ENCODE data around the gene GSTK1.
"Not testable (repeated sequence)": the region's sequence is repeated elsewhere in the genome, so short reads cannot be mapped to it uniquely, and the experiment has no call there.

The GSTK1 gene

DNA sequence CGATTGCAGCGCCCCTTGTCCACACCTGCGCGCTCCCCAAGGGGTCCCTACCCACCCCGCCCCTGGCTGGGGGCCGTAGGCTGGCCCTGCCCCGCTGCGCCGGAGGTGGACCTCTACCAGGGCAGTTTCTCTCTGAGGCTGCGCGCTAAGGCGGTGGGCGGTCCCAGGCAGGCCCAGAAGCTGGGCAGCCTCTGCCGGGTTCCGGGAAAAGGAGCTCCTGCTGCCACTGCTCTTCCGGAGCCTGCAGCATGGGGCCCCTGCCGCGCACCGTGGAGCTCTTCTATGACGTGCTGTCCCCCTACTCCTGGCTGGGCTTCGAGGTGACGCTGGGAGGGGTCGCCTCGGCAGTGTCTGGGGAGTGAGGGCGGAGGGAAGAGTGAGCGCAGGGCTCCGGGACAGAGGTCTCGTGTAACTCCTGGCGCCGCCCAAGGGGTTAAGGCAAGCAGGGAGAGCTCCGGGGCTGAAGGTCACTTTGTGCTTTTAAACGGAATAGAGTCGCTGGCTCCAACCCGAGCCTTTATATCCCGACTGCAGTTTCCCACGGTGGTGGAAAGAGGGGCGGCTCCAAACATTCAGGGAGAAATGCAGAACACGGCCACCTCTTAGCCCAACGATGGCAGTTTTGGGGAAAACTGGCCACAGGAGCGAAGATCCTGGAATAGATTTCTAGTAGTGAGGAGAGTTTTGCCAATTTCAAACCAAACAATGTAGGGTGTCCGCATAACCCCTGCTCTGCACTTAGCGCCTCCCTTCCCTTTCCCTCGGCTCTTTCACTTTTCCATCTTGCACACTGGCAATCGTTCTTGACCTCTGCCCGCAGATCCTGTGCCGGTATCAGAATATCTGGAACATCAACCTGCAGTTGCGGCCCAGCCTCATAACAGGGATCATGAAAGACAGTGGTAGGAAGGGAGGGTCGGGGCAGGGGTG, at the start of gene GSTK1:
TSS of gene GSTK1 (plus strand) at position 176 of the 930 bp plus-strand sequence. CDS start at position 249, 73 bp downstream.
- Mint-ChIP-seq H3K4me1 (ENCODE audit: low read depth) (peaks cover 61% of the 10 kb centered on the region), H3K27me3 (ENCODE audit: low read depth) (no peaks in the 10 kb centered on the region), H3K27ac (peak within 1 kb of the TSS; percentile 89), H3K9me3 (peaks cover 6% of the 10 kb centered on the region), H3K36me3 (ENCODE audit: low read depth) (peaks cover 51% of the 10 kb centered on the region), H3K4me3 (peak within 1 kb of the TSS; percentile 97)
- DNase-seq (ENCODE audit: low spot score): peak; percentile 86

DNA sequence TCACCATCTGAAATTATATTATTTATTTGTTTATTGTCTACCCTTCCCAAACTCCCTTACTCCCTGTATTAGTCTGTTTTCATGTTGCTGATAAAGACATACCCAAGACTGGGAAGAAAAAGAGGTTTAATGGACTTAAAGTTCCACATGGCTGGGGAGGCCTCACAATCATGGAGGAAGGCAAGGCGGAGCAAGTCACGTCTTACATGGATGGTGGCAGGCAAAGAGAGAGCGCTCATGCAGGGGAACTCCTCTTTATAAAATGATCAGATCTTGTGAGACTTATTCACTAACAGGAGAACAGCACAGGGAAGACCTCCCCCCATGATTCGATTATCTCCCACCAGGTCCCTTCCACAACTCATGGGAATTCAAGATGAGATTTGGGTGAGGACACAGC, 49.8 kb upstream of the GSTK1 start:
- not testable (repeated sequence) for H3K4me3 Mint-ChIP-seq; H3K4me1 Mint-ChIP-seq (ENCODE audit: low read depth); H3K27ac Mint-ChIP-seq; DNase-seq (ENCODE audit: low spot score); H3K9me3 Mint-ChIP-seq; H3K36me3 Mint-ChIP-seq (ENCODE audit: low read depth)
- peaks cover 13% of the 10 kb centered on the region for H3K27me3 Mint-ChIP-seq (ENCODE audit: low read depth)

DNA sequence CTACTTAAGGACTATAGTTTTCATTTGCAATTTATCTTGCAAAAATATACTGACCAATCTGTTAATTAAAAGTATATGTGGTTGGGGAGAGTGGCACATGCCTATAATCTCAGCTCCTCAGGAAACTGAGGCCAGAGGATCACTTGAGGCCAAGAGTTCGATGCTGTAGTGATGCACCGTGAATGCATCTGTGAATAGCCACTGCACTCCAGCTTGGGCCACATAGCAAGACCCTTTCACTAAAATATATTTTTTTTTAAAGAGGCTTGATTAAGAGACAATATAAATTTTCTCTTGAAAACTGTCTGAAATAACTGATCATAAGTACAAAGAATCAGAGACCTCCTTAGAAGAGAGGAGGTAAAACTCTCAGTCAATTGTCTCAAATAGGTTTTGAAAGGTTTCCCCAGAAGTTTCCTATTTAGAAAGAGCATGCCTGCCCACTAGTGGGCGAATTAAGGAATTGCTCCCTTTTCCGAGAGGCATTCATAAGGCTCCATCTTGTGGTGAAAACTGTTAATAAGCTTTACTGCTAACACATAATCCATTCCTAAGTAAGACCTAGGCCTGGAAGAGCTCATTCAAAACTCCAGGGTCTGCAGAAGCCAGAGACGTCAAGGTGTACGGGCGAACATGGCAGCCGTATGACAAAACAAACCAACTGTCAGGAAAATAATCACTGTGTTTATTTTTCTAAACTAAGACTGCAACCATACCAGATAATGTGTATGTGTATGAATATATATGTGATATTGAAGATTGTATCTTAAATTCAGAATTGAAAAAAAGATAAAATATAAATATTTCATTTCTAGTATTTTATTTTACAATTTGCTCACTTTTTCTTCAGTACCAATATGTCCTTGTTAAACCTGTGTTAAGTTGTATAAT, 48.2 kb upstream of the GSTK1 start:
- Mint-ChIP-seq H3K36me3 (ENCODE audit: low read depth) (no peaks in the 10 kb centered on the region), H3K4me3 (no peak overlapping the region), H3K27ac (no peak overlapping the region), H3K9me3 (no peaks in the 10 kb centered on the region), H3K27me3 (ENCODE audit: low read depth) (peaks cover 16% of the 10 kb centered on the region), H3K4me1 (ENCODE audit: low read depth) (no peaks in the 10 kb centered on the region)
- DNase-seq (ENCODE audit: low spot score): peak; percentile 59

DNA sequence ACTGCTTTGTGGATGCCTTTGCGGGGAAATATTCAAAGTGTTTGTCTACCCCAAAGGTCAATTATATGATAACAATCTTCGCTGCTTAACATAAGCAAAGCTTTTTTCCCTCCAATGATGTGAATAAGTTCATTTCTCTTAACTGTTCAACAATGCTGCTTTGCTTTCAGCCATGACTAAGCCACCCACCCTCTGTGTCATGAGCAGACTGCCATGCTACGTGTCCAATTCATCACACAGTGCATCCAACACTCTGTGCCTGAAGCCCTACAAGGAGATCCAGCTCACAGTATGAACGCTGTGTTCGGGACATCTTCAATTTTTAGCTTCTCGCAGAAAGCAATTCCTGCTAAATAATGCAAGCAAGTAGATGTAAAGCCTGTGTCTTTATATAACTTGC, 47.1 kb upstream of the GSTK1 start:
- Mint-ChIP-seq H3K27ac (no peak overlapping the region), H3K9me3 (no peaks in the 10 kb centered on the region), H3K27me3 (ENCODE audit: low read depth) (peaks cover 16% of the 10 kb centered on the region), H3K4me1 (ENCODE audit: low read depth) (no peaks in the 10 kb centered on the region), H3K4me3 (no peak overlapping the region), H3K36me3 (ENCODE audit: low read depth) (no peaks in the 10 kb centered on the region)
- no peak for DNase-seq (ENCODE audit: low spot score)

DNA sequence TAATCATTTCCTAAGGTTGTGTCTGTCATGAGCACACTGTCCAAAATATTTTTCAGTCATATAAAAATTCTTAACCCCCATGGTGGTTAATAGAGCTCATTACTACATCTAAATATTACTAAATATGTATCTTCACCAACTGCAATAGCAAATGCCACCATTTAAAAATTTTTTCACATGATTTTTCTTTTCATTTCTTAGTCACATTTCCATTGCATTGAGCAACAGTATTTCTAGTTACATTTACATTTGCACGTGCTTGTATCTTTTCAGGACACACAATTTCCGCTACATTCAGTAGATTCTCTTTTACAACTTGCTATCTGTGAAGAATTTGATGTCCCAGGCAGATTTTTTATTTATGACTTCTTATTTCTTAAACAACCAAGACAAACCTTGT, 46.6 kb upstream of the GSTK1 start:
- Mint-ChIP-seq H3K4me3 (no peak overlapping the region), H3K4me1 (ENCODE audit: low read depth) (no peaks in the 10 kb centered on the region), H3K9me3 (no peaks in the 10 kb centered on the region), H3K36me3 (ENCODE audit: low read depth) (no peaks in the 10 kb centered on the region), H3K27ac (no peak overlapping the region), H3K27me3 (ENCODE audit: low read depth) (peaks cover 21% of the 10 kb centered on the region)
- DNase-seq (ENCODE audit: low spot score): no peak

DNA sequence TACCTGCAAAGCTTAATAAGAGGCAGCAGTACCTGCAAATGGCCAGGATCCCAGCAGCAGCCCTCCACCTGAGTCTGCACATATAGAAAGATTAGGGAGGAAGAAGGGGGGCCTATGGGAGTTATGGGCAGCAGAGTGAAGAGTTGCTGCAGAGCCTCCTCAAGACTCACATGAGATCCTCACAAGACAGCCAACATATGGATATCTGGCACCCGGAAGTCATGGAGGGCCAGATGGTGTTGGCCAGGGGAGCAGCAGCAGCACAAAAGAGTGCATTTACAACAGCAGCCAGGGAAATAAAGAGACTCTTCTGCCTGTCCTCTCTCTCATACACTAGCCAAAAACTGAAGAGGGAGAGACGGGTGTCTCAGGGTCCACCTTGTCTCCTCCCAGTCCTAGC, 45.4 kb upstream of the GSTK1 start:
- DNase-seq (ENCODE audit: low spot score): no peak
- no peaks in the 10 kb centered on the region for H3K9me3 Mint-ChIP-seq
- H3K36me3 Mint-ChIP-seq (ENCODE audit: low read depth): no peaks in the 10 kb centered on the region
- no peak overlapping the region for H3K4me3 Mint-ChIP-seq
- no peak overlapping the region for H3K27ac Mint-ChIP-seq
- no peaks in the 10 kb centered on the region for H3K4me1 Mint-ChIP-seq (ENCODE audit: low read depth)
- H3K27me3 Mint-ChIP-seq (ENCODE audit: low read depth): peaks cover 32% of the 10 kb centered on the region

DNA sequence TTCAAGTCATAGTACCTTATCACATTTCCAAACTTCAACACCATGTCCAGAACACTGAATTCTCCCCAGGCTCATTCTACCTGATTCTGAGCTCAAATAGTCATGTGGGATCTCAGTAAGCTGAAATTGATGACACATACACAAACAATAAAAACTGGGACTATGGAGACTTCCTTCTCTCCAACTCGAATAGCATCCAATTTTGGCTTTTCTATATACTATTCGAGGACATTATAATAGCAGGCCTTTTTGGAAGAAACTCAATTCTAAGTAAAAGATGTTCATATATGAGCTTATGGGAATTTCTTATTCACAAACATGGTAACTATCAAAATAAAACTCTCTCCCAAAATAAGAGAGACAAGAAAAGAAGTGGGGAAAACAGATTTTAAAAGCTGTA, 42.0 kb upstream of the GSTK1 start:
- no peak for DNase-seq (ENCODE audit: low spot score)
- Mint-ChIP-seq H3K36me3 (ENCODE audit: low read depth) (no peaks in the 10 kb centered on the region), H3K27me3 (ENCODE audit: low read depth) (peaks cover 54% of the 10 kb centered on the region), H3K4me1 (ENCODE audit: low read depth) (no peaks in the 10 kb centered on the region), H3K27ac (no peak overlapping the region), H3K4me3 (no peak overlapping the region), H3K9me3 (no peaks in the 10 kb centered on the region)

DNA sequence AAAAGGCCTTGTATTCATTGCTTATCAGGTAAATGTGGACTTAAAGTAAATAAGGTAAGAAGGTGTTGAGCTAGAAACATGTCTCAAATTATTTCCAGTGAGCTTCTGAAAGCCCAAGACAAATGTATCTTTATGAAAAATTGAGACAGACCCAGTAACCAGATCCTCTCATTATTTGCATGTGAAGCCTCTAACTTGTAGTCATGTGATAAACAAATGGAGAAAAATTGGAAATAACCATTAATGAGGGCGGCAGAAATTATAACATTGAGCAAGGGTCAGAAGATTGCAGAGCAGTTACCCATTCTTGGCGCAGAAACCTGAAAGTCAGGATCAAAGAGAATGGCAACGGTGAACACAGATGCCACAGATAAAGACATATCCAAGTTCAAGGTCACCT, 41.5 kb upstream of the GSTK1 start, which contains the start of gene TAS2R40:
TSS of gene TAS2R40 (plus strand) at position 301 of the 400 bp plus-strand sequence. CDS start at position 343, 42 bp downstream.
- H3K36me3 Mint-ChIP-seq (ENCODE audit: low read depth): no peaks in the 10 kb centered on the region
- H3K9me3 Mint-ChIP-seq: no peaks in the 10 kb centered on the region
- no peak for DNase-seq (ENCODE audit: low spot score)
- no peaks in the 10 kb centered on the region for H3K4me1 Mint-ChIP-seq (ENCODE audit: low read depth)
- H3K4me3 Mint-ChIP-seq: no peak within 1 kb of the TSS
- H3K27ac Mint-ChIP-seq: no peak within 1 kb of the TSS
- H3K27me3 Mint-ChIP-seq (ENCODE audit: low read depth): peaks cover 54% of the 10 kb centered on the region

DNA sequence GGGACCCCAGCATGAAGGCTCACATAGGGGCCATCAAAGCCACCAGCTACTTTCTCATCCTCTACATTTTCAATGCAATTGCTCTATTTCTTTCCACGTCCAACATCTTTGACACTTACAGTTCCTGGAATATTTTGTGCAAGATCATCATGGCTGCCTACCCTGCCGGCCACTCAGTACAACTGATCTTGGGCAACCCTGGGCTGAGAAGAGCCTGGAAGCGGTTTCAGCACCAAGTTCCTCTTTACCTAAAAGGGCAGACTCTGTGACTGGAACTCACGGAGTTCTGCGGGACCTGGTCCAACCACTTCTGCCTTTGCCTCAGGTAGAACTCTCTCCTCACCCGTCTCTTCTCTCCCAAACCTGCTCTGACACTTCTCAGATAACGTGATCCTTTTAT, 40.5 kb upstream of the GSTK1 start:
- H3K27ac Mint-ChIP-seq: no peak overlapping the region
- no peaks in the 10 kb centered on the region for H3K36me3 Mint-ChIP-seq (ENCODE audit: low read depth)
- peaks cover 47% of the 10 kb centered on the region for H3K27me3 Mint-ChIP-seq (ENCODE audit: low read depth)
- H3K4me3 Mint-ChIP-seq: no peak overlapping the region
- H3K9me3 Mint-ChIP-seq: no peaks in the 10 kb centered on the region
- DNase-seq (ENCODE audit: low spot score): no peak
- H3K4me1 Mint-ChIP-seq (ENCODE audit: low read depth): no peaks in the 10 kb centered on the region

DNA sequence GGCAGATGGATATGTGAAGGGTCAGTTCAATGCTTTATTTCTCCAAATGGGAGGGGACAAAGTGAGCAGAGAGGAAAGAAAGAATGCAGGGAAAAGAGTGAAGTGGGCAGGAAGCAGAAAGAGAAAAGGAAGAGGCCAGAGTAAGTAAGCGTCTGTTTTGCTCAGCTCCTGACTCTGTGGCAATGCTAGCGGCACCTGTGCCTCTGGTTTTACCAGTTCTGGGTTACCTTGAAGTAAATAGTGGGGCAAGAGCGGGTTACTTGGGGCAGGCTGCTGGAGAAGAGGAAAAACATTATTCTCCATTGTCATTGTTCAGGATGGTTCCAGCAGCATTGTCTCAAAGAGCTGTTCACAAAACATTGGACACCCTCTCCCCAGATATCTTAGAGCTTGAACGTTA, 39.5 kb upstream of the GSTK1 start:
- H3K9me3 Mint-ChIP-seq: no peaks in the 10 kb centered on the region
- H3K27ac Mint-ChIP-seq: no peak overlapping the region
- H3K4me1 Mint-ChIP-seq (ENCODE audit: low read depth): no peaks in the 10 kb centered on the region
- no peaks in the 10 kb centered on the region for H3K36me3 Mint-ChIP-seq (ENCODE audit: low read depth)
- no peak for DNase-seq (ENCODE audit: low spot score)
- H3K27me3 Mint-ChIP-seq (ENCODE audit: low read depth): peaks cover 44% of the 10 kb centered on the region
- H3K4me3 Mint-ChIP-seq: no peak overlapping the region

DNA sequence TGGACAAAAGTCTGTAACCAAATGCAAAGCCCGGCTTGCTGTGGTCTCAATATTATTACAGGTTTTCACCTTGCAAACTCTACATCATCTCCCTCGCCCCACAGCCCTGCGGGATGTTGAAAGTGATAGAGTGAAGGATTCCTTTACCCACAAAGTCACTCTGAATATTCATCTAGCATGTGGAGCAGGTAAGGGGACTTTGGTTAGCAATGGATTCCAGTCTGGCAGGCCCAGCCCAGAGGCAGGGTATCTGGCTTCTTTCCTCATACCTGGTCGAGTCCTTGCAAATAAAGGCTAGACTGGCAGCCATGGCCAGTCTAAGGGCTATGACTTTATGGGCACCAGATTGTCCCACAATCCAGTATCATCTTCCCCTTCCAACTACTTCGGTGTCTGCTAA, 38.2 kb upstream of the GSTK1 start:
- Mint-ChIP-seq H3K27me3 (ENCODE audit: low read depth) (peaks cover 41% of the 10 kb centered on the region), H3K9me3 (no peaks in the 10 kb centered on the region), H3K27ac (no peak overlapping the region), H3K36me3 (ENCODE audit: low read depth) (no peaks in the 10 kb centered on the region), H3K4me1 (ENCODE audit: low read depth) (no peaks in the 10 kb centered on the region), H3K4me3 (no peak overlapping the region)
- DNase-seq (ENCODE audit: low spot score): no peak

DNA sequence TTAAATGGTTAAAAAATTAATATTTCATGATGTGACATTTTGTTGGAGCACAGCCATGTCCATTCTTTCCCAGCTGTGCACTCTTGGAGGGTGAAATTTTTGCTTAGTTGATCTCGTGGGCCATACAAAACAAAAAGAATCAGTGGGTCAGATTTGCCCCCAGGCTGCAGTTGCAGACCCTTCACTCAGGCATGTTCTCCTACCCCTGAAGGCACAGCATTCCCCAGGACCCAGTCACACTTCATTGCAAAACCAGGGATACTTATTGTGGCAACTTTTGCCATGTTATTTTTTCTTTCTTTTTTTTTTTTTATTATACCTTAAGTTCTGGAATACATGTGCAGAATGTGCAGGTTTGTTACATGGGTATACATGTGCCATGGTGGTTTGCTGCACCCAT, 35.4 kb upstream of the GSTK1 start:
- DNase-seq (ENCODE audit: low spot score): no peak
- H3K4me3 Mint-ChIP-seq: no peak overlapping the region
- H3K36me3 Mint-ChIP-seq (ENCODE audit: low read depth): no peaks in the 10 kb centered on the region
- H3K27ac Mint-ChIP-seq: no peak overlapping the region
- peaks cover 29% of the 10 kb centered on the region for H3K27me3 Mint-ChIP-seq (ENCODE audit: low read depth)
- no peaks in the 10 kb centered on the region for H3K4me1 Mint-ChIP-seq (ENCODE audit: low read depth)
- H3K9me3 Mint-ChIP-seq: no peaks in the 10 kb centered on the region

DNA sequence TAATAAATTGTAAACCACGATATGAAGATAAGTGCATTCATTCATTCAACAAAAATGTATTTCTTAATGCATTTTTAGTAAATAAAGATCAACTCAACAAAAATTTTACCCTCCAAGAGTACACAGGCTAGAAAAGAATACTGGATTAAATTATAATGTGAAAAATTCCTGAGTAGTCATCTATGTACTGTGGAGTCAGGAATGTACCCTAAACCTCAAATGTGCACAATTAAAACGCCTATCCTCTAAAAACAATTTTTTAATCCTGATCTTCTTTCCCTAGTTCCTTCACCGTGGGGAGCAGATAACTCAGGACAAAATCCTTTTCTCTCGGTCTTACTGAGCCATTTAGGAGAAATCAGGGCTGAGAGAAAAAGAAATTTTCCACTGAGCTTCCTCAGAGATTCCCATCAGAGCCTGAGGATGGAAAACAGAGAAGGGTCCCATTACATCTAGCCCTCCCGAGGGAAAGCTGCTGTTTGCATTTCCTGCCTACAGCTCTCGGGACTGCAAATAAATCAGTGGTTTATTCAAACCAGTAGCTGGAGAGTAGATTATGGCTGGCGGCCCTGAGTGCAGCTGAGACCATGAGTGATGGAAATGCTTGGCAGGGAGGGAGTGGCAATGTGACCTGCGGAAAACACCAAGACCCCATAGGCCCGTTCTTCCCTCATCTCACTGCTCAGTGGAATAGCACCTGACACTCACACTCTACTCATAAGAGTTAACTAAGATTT, 34.0 kb upstream of the GSTK1 start:
- no peak for DNase-seq (ENCODE audit: low spot score)
- Mint-ChIP-seq H3K36me3 (ENCODE audit: low read depth) (no peaks in the 10 kb centered on the region), H3K4me3 (no peak overlapping the region), H3K4me1 (ENCODE audit: low read depth) (no peaks in the 10 kb centered on the region), H3K27ac (no peak overlapping the region), H3K9me3 (no peaks in the 10 kb centered on the region), H3K27me3 (ENCODE audit: low read depth) (peaks cover 27% of the 10 kb centered on the region)
